HepG2 (cell line): ENCODE results near the gene BANP.

ENCODE experiments used
- POLR2G ChIP-seq: fragments of 200-400 bp; formaldehyde crosslinking; IDR thresholded peaks from 2 replicates; pipeline ENCODE4 v1.6.1; 2018; ENCODE audit warnings: mild to moderate bottlenecking, low read depth, low read length, moderate library complexity
- ZBTB2 ChIP-seq: sonication (generic); formaldehyde crosslinking; IDR thresholded peaks from 2 replicates; pipeline ENCODE4 v1.8.0; 2022; ENCODE audit warnings: low read depth, missing genetic modification reagents
- ZNF546 ChIP-seq: sonication (generic); formaldehyde crosslinking; conservative IDR thresholded peaks from 2 replicates; pipeline ENCODE4 v1.8.1; 2023; ENCODE audit warnings: mild to moderate bottlenecking, missing genetic modification reagents

- no peak for TF ChIP-seq ZNF546
- no peak for TF ChIP-seq ZBTB2 (CRISPR knock-in tag)
- no peak for TF ChIP-seq POLR2G
Observed at GRCh38 chr16:87963400-87963799, 12.2 kb downstream of the BANP start.
